SHP77 (cell line): ENCODE data around the gene LTBP1.

Source experiments
- DNase-seq, 2 experiments: peaks; one replicate each; lab custom pipeline; 2025; lab: John Stamatoyannopoulos, UW

Gene LTBP1

DNA sequence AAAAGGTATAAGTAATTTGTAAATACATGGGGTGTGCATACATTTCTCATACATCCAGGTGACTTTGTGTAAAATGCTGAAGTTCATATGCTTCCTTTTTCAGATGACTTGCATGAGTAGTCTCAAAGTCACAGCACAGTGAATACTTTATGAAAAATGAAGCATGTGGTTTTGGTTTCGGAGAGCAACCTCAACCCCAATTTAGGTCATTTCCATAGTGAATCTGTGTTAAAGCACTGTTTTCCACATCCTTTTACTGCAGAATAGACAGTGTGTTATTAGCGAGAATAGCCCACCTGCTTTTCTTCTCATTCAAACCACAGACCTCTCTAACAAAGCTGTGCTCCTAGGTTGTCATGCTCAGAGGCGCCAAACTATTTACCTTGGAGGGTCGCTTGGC is 325.2 kb downstream of the LTBP1 start:
- DNase-seq = no peak

DNA sequence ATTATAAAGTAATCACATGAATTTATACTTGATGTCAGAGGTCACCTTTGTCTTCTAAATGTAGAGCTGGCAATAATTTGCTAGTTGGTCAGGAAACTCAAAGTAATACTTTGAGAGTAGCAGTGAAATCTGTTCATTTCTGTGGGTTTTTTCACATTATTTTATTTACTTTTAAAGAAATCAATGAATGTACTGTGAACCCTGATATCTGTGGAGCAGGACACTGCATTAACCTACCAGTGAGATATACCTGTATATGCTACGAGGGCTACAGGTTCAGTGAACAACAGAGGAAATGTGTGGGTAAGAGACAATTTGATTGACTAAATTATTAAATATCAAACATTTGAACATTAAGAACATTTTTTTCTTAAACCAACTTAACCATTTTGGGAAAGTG is 326.7 kb downstream of the LTBP1 start:
- DNase-seq = no peak

DNA sequence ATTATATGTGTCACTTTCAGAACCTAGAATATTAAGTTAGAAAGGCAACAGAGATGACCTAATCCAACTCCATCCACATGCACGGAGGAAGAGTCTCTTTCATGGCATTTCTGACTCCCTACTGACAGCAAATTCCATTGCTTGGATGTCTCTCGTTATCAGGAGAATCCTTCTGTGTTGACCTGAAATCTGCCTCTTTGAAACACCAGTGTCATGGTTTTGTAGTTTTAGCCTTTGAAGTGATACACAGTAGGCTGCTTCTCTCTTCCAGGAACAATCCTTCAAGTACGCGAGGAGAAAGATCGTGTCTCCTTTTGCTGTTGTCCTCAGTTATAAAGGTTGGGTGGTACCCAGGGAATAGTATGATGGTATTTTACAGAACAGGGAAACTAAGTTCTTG is 327.8 kb downstream of the LTBP1 start:
- DNase-seq = no peak

DNA sequence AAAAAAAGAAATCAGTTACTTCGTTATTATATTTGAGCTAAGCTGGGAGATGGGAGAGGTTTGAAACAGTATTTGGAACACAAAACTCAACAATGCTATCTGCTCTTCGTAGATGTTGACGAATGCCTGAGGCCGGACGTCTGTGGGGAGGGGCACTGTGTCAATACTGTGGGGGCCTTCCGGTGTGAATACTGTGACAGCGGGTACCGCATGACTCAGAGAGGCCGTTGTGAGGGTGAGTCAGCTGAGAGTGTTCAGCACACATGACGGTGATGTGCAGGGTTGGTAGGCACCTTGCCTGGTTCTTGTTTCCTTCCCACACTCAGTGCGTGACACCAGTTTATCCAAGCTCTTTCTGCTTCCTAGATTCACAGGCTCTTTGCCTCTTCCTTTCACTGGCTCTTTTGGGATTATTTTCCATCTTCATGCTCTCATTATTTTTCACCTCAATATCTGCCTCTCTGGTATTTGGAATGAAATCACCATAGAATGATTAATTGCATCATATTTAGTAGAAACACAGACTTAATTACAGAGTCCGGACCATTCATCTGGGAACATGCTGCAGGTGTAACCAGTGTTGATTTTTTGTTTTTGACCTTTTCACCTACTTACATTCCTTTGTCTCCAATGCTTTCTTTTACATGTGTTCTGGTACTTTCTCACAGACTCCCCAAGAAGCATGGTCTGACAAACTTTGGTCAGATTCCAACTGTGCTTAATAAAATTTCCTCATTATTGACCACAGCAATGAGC is 329.1 kb downstream of the LTBP1 start:
- DNase-seq = peak; percentile 32 to 70

DNA sequence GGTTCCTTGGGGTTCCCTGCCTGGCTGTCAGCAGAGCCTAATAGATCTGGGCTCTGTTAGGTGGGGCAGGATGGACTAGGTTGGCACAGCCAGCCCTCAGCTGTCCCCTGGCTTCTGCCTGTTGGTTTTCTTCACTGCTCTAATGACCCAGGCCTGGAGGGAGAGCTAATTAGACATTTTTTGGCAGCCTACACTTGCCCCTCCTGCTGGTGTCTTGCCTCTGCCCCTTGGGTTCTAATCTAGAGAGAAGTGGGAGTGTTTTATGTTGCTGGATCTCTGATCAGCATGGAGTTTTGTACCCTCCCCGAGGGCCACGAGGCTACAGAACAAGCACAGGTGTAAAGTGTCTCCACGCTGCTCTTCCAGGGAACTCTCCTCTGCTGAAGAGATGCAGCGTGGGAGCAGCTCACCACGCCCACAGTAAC is 330.3 kb downstream of the LTBP1 start:
- DNase-seq = no peak

DNA sequence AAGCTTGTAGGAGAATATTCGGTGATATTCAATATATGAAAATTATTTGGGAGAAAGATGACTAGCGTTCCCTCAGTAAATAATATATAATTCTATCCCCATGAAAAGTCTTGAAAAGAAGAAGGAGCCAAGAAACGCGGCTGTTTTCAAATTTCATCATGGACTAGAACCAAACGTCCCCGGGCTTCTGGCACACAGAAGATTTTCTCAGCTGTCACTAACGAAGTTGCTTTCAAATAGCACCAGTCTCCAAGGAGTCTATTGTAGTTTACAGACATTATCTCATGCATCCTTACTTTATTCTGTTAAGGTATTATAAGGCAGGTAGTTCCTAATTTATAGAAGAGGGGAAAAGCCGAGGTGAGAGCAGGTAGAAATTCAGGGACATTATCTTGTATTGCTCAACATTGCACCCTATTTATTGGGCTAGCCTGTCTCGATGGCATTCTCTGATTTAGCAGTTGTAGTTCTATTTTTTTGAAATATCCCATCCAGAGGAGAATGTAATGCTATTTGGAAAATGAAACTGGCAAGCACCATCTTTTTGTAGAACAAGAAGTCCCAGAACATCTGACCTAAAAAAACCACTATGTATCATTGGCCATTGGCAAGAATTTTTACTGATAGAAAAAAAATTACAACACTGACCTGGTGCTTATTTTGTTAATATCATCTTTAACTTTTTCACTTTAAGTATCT is 331.6 kb downstream of the LTBP1 start:
- DNase-seq = no peak

DNA sequence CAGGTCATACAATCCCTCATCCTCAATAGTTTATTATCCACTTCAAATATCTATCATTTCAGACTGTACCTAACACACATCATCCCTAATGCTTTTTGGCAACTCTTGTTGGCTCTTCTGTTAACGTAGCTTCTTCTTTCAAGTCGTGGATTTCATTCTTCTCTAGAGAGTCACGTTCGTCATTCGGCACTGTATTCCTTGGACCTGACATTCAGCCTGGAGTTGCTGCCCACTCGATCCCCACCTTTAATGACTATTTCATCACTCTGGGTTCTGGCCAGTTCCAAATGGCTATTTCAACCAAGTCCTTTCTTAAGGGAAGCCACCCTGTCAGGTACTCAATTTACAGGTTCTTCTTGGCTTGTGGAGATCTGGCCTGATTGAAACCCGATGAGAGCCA is 337.5 kb downstream of the LTBP1 start:
- no peak for DNase-seq

DNA sequence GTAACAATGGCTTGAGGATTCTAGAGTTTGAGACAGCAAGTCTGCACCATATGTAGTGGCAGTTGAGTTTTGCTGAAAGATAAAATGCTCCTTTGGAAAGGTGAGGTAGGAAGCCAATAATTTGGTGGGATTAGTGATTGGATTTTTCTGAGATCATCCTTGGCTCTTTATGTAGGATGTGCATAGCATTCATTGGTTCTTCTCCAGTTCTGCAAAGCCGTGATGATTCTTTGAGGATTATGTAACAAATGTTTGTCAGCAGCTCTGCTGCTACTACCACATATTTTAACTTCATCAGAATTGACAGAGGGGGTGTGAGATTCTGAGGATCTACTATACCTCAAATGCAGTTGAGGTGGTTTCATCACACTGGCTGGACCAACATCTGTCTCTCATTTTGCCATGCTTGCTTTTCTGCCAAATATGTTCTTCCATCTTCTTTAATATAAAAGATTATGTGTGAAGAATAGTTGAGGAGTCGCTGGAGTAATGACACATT is 340.8 kb downstream of the LTBP1 start:
- no peak for DNase-seq

DNA sequence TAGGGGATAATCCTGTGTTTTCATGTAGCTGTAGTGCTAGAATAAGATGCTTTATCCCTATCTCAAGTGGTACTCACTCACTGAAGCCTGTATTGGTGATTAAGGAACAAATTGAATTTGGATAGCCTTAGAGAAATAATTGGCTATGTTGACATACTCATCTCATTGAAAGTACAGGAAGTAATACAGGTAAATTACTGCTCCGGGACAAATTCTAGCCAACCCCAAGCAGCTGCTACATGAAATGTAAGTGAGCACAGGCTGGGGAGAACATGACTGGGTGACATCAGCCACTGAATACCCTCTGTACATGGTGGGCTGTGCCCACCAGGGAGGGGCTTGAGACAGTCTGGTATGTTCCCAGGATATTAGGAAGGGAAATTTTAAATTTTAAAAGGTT is 341.3 kb downstream of the LTBP1 start:
- DNase-seq = no peak

DNA sequence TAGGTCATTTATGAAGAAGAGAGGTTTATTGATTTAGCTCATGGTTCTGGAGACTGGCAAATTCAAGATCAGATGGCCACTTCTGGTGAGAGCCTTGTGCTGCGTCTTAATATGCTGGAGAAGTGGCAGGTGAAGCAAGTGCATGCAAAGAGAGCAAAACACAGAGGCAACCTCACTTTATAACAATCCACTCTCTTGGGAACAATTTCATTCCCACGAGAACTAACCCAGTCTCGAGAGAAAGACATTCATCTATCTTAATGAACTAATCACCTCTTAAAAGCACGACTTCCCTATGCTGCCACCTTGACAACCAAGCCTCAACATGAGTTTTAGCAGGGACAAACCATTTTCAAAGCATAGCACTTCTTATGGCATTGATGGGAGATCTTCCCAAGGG is 343.2 kb downstream of the LTBP1 start:
- no peak for DNase-seq

DNA sequence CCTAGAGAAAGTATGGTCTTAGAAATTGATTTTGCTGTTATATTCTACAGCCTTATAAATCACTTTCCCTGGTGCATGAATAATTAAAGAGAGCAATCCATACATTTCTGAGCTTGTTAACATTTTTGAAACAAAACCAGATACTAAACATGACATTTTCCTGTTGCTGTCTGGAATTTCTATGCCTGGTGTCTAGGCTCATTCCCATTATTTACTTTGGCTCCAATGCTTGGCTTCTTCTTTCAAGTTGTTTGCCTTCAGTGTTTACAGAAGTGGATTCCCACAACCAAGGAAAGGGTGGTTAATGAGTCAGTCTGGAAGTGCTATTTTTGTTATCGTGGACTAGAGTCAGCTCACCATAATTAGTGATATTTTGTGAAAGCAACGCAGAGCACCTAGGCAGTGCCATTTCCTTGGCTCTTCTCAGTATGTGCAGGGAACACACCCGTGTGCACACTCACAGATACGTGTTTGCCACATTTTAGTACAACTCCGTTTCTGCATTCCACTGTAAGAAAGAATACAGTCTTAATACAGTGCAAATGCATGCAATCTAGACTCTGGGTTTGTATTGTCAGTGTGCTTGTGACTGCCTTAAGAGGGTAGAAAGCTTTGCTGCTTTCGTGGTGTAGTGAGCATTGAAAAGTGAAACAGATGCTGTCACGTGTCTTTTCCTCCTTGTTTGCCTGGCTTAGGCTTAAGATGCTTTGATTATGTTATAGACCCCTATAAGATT is 344.7 kb downstream of the LTBP1 start:
- DNase-seq = peak; percentile 47 to 60

DNA sequence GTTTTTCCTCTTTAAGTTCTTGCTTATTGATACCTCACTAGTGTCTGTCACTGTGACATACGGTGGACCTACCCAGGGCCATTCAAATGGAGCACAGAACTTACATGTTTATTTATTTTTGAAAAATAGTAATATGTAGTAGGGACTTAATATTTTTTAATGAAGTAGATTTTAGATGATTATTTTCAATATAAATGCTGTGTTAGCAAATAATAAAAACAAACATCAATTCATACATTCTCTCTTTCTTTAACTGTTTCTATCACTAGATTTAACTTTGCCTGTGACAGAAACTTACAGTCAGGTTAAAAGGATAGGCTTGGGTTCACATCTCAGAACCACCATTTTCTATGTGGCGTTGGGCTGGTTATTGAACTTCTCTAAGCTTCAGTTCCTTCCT is 345.3 kb downstream of the LTBP1 start:
- DNase-seq = no peak

DNA sequence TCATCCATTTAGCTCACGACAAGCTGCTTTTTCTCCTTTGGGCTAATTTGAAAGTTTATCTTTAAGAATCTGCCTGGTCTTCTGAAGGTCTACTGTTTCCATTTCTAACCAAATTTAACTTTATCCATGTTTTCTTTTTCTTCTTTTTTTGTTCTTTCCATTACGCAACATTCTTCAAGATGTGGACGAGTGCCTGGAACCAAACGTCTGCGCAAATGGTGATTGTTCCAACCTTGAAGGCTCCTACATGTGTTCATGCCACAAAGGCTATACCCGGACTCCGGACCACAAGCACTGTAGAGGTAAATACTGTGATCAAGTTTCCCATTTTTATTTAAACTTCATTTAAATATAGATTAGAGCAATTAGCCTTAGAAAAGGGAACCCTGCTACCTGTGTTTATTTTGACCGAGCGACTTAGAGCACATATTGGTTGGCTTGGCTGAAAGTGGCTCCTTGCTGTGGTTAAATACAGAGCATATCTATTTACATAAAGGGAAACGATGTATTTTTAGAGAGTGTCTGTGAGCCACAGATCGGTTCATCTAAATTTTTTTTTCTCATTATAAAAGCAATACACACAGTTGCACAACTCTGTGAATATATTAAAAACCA is 346.3 kb downstream of the LTBP1 start:
- no peak for DNase-seq

DNA sequence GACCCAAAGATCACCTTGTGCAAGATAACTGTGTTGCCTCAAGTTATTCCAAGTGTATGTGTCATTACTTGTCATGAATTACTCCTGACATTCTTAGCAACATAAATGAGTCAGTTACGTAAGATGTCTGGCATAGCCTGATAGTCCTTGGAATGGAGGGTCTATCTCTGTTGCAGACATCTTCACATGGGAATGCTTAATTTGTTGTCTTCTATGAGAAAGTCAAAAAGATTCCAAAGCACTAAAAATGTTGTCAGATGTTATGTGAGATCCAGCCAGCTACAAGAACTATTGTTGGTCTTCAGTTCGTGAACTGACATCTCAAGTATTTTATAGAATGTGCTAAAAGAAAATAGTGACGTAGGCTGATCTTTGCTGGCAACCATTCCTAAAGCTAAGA is 351.5 kb downstream of the LTBP1 start:
- no peak for DNase-seq

DNA sequence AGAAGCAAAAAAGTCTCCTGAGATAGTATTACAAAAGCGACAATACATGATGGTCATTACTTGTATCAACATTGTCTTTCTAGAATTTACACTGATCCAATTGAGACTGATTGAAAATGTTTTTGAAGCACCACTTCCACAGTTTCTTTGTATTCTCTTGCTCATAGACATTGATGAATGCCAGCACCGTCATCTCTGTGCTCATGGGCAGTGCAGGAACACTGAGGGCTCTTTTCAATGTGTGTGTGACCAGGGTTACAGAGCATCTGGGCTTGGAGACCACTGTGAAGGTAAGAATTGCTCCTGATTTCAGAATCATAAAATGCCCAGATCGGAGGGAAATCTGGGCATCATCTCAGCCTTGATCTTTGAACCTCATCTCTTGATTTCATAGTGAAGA is 354.6 kb downstream of the LTBP1 start:
- no peak for DNase-seq

DNA sequence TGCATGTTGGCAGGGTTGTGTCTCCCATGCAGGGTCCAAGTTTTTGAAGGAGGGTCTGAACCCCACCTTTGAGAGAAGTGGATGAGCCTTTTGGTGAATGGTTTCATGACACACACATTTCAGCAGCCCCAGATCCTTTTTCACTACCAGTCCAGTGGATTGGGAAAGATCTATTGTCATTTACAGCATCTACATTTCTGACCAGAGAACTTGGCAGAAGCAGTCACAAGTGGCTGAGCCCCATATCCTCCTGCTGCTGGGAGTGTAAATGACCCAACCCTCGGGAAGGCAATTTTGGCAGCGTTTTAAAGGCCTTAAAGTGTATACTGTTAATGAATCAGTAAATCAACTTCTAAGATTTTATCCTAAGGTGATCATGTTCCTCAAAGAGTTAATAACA is 355.6 kb downstream of the LTBP1 start:
- DNase-seq = no peak

DNA sequence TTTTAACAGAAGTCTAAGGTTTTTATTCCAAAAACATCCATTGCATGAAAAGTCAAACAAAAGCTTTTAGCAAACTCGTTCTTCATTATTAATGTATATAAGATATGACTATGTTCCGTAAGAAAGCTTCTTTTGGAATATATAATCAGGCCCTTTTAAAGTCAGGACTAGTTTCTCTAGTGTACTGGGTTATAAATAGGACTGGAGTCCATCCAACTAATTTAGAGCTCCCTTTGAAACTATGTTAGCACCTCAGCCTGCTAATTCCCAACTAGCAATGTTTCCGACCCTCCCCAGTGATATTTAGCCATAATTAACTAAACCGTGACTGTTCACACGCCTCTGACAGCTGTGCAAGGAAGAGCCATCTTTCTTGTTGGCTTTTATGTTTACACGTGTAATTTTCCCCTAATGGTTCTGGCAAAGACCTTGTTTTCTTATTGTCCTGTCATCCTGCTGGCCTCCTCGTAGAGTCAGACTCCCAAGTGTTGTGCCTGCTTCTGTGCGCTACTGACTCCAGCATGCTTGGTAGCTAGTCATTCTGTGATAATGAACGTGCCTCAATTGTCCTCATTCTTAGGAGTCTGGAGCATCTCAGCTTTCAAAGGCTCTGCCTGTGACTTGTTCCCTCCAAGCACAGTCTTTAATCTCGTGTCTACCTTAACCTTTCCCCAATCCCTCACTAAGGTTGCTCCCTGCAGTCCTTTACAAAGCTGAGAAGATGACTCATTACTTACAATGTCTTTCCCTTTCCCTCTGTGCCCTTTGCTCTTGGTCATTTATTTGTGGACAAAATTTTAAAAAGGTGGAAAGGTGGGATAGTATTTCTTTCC is 357.5 kb downstream of the LTBP1 start:
- no peak for DNase-seq

DNA sequence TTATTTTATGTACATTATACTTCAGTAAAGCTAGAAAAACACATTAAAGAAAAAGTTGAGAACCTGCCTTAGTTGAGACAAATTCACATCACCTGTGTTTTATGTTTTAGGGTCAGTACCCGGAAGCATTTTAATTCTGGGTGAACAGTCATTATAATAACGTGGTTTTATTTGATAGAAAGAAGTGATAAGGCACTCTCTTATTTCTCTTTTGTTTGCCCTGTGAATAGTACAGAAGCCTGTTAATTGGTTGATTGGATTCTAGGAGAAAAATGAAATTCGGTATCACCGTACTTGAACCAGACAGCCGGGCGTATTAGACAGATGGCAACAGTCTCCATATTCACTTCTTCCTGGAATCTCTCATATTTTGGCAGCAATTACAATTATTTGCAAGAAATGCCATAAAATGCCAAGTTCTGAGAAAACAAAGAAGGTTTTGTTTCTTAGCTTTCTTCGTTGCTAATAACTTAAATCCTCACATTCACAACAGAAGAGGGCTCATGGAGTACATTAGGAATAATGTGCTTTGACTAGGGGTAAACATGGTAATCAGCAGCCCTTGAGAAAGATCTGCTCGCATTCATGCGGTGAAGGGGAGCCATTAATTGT is 361.0 kb downstream of the LTBP1 start:
- DNase-seq = no peak

DNA sequence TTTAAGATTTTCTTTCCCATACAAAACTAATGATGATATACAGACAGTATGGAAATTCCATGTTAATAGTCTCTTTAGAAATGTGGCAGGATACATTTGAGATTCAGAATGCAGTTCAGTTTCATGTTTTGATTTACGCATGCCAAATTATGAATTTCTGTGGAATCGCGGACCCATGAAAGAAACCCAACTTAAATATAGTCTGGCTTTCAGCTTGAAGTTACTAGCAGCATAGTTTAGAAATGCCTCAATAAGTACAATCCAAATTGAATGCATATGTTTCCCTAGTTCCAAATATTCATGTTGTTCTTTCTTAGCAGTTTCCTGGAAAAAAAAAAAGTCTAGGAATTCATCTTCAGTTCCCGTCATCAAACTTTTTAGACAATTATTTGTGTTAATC is 365.6 kb downstream of the LTBP1 start:
- no peak for DNase-seq

DNA sequence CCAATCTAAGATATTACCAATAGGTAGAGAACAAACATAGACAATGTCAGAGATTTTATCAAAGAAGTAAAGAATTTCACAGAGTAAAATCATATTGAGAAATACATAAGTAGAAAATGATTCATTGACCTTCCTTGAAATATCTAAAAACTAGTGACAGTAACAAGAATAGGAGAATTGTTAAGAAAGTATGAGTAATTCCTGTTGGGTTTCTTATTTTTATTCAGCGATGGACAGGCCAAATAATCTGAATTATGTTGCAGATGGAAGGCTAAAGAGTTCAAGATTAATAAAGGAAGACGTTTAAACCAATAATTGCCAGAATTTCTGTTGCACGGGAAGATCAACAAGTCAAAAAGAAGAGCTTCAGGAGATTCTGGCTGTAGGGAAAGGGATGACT is 366.3 kb downstream of the LTBP1 start:
- no peak for DNase-seq

DNA sequence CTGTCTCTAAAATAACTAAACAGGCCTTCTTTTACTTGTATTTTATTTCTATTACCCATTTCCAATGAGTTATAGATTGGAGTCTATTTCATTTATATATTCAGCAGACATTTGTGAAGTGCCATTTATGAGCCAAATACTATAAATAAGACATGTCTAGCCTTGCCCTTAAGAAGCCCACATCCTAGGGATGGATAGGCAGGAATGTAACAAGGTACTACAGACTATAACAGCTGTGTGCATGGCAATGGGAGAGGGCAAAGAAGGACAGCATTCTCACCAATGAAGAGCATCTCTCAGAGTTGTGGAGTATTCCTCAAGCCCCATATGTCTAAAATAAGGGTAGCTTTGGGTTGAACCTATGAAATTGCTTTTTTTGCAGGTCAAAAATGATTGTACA is 367.8 kb downstream of the LTBP1 start:
- DNase-seq = no peak
